MG63 (cell line): ENCODE measurements around the gene TXNRD1. TPM values are rescaled to one million over a fixed set of nuclear protein-coding genes. Genes with fewer than 3 reads are reported as not detected.
A peak's percentile ranks its signal among the peaks of the same experiment; 100 is the strongest.

Source experiments
- DNase-seq: peaks from one replicate; pipeline ENCODE4 v3.0.0-alpha.2; 2020
- H3K27me3 ChIP-seq: fragments of 250-450 bp; sonication (Bioruptor Pico); 2 replicates; pipeline ENCODE4 v1.5.1; 2020; ENCODE audit warnings: mild to moderate bottlenecking, moderate library complexity
- H3K36me3 ChIP-seq: fragments of 250-450 bp; sonication (Bioruptor Pico); 2 replicates; pipeline ENCODE4 v1.5.1; 2020; ENCODE audit warnings: mild to moderate bottlenecking, moderate library complexity
- H3K4me3 ChIP-seq: fragments of 250-450 bp; sonication (Bioruptor Pico); 2 replicates; pipeline ENCODE4 v1.5.1; 2020; ENCODE audit warnings: mild to moderate bottlenecking, moderate library complexity
- H3K9me3 ChIP-seq: fragments of 250-450 bp; sonication (Bioruptor Pico); 2 replicates; pipeline ENCODE4 v1.5.1; 2020; ENCODE audit warnings: mild to moderate bottlenecking, moderate library complexity
- total RNA-seq: library from RNA; depleted of rRNA; stranded (reverse); fragments of >200 nt; shearing (Covaris generic); gene quantifications from 2 replicates; pipeline ENCODE4 v1.2.3, GENCODE V29; 2014; ENCODE audit warnings: low replicate concordance

The TXNRD1 gene
- total RNA-seq, 1 experiment from 2014 or later: 924 TPM

GRCh38 chr12:104354868-104355570 lies 139.4 kb downstream of the TXNRD1 start:
- no peak overlapping the region for H3K4me3 ChIP-seq
- H3K9me3 ChIP-seq: no peaks in the 10 kb centered on the region; the same call in 1 of the 2 replicates
- peaks cover 53% of the 10 kb centered on the region for H3K36me3 ChIP-seq
- DNase-seq: no peak
- no peaks in the 10 kb centered on the region; the same call in 1 of the 2 replicates for H3K27me3 ChIP-seq

- no peak overlapping the region for H3K4me3 ChIP-seq
- no peaks in the 10 kb centered on the region; the same call in 1 of the 2 replicates for H3K27me3 ChIP-seq
- DNase-seq: no peak
- peaks cover 6% of the 10 kb centered on the region for H3K9me3 ChIP-seq
- peaks cover 51% of the 10 kb centered on the region for H3K36me3 ChIP-seq
Measured at GRCh38 chr12:104355630-104356029, 140.1 kb downstream of the TXNRD1 start.

DNA sequence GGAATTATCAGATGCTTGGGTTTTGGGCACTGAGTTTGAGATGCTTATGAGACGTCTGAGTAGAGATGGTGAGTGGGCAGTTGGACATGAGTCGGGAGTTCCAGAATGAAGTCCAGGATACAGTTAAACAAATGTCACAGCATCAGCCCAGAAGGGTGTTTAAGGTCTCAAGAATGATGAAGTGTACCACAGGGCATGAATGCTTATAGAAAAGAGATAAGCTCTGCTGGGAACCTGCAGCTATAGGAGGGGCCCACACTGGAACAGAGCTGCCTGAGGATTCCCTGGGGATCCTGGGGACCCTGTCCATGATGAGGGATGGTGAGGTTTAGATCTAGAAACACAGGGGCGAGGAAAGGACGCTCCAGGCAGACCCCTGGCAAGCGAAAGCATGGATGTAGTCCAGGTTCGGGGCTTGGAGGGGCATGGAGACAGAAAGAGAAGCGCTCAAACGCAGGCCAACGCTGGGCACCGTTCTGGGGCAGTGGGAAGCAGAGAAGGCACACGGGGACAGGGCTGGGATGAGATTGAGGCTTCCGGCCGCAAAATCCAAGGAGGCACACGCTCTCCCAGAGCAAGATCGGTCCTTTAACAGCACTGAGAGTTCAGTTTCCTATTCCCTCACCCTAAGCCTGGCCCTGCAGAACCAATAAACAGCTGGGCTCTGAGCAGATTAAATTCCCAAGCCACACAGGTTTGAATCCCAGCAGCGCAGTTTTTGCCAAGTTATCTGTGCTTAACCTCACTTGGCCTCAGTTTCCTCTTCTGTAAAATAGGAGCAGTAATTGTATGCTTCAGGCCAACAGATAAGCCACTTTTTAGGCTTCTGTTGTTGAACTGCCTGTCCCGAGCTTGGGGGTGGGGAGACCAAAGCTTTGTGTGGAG lies 140.9 kb downstream of the TXNRD1 start:
- no peaks in the 10 kb centered on the region; the same call in 1 of the 2 replicates for H3K27me3 ChIP-seq
- DNase-seq: no peak

DNA sequence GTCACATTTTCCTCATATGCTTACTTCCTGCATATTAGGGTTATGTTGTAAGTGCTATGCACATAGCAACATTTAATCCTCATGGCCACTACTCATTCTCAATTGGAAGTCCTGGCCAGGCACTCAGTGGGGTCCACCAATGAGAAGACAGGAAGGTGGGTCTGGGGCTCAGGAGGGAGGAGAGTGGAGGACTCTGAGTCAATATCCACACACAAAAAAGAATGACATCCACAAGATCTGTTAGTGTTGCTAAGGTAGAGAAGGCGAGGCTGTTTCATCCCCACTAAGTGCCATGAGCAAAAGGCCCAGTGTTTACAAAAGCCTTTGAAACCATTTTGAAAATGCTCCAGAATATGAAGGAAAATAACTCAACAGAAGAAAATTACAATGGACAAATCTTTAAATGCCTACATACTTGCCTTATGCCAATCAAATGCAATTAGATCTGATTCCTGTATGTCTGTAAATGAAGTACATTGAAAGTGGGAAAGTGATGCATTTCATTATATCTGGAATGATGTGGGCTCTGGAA lies 141.9 kb downstream of the TXNRD1 start:
- Histone ChIP-seq H3K4me3 (no peak overlapping the region), H3K36me3 (peaks cover 34% of the 10 kb centered on the region), H3K9me3 (peaks cover 6% of the 10 kb centered on the region), H3K27me3 (no peaks in the 10 kb centered on the region; the same call in 1 of the 2 replicates)
- peak; percentile 37 for DNase-seq

More for the DNA sequence above, 140.9 kb downstream of the TXNRD1 start:
- peaks cover 44% of the 10 kb centered on the region for H3K36me3 ChIP-seq
- no peak overlapping the region for H3K4me3 ChIP-seq
- peaks cover 6% of the 10 kb centered on the region for H3K9me3 ChIP-seq

DNA sequence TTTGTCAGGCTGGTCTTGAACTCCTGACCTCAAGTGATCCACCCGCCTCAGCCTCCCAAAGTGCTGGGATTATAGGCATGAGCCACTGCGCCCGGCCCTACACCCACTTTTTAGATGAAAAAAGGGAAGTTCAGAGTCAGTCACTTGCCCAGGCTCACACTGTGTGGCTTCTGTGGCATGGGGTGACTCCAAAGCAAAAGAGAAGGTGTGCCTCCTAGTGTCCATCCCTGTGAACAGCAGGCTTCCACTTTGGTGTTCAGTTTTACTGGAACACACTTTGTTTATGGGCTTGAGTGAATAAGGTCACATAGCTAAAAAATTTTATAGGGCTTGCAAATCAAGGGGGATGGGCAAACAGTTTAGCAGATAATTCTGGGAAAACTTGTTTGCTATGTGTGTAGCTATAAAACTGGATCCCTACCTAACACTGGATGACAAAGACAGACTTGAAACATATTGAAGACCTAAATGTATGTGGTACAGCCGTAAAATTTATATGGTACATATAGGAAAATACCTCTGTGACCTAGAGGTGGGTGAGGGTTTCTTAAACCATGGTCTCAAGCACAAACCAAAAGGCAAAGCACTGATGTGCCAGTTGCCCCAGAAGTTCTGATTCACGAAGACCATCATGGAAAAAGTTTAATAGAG lies 142.9 kb downstream of the TXNRD1 start:
- H3K9me3 ChIP-seq: peaks cover 6% of the 10 kb centered on the region
- no peak overlapping the region for H3K4me3 ChIP-seq
- DNase-seq: peak; percentile 31
- no peaks in the 10 kb centered on the region; the same call in 1 of the 2 replicates for H3K27me3 ChIP-seq
- peaks cover 24% of the 10 kb centered on the region for H3K36me3 ChIP-seq

GRCh38 chr12:104359216-104359615 lies 143.6 kb downstream of the TXNRD1 start:
- Histone ChIP-seq H3K27me3 (no peaks in the 10 kb centered on the region; the same call in 1 of the 2 replicates), H3K36me3 (peaks cover 17% of the 10 kb centered on the region), H3K9me3 (peaks cover 6% of the 10 kb centered on the region), H3K4me3 (no peak overlapping the region)
- no peak for DNase-seq

- peaks cover 6% of the 10 kb centered on the region for H3K9me3 ChIP-seq
- H3K27me3 ChIP-seq: no peaks in the 10 kb centered on the region; the same call in 1 of the 2 replicates
- peak; percentile 61 for DNase-seq
- peaks cover 9% of the 10 kb centered on the region for H3K36me3 ChIP-seq
- no peak overlapping the region for H3K4me3 ChIP-seq
Measured at GRCh38 chr12:104360157-104360556, 144.6 kb downstream of the TXNRD1 start.

DNA sequence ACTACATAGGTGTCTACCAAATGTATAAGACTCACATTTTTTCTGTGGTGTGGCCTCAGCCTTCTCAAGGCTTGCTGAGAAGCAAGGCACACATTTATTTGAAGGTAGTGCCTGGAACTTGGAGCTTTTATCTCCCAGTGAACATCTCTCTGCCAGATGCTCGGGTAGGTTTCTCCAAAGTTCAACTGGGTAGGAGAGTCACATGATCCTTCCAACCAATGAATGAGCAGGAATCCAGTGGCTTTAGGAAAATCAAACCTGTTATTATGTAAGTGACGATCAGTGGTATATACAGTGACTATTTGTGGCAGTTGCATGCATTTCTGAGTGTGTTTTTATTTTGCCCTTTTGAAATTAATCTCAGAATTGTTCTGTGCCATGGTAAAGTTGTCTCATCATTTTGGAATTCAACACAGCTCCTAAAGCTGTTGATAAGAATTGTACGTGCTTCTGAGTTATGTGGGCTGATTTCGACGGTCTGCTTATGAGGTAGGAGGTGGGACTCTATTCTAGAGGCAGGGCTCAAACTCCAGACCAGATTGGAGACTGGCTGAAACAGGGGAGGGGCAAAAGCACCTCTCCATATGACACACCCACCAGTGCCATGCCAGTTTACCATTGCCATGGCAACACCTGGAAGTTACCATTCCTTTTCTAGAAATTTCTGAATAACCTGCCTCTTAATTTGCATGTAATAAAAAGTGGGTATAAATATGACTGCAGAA lies 145.6 kb downstream of the TXNRD1 start:
- H3K9me3 ChIP-seq: peaks cover 6% of the 10 kb centered on the region
- peaks cover 6% of the 10 kb centered on the region; the same call in 1 of the 2 replicates for H3K36me3 ChIP-seq
- no peak for DNase-seq

DNA sequence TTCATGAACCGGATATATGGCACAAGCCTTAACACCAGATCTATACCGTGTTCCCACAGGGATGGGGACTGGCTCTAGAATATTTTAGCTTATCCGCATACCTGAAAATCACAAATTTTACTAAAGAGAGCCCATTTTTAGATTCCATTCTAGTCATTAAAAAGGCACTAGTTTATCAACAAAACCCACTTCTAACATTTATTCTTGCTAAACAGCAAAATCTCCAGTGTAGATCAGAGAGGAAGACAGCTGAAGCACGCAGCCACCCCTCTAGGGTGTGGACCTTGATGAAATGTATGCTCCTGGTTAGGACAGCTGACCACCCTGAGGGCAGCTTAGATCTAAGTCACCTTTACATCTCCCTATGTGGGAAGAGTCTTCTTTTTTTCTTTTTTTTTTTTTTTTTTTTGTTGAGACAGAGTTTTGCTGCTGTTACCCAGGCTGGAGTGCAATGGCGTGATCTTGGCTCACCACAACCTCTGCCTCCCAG lies 150.4 kb downstream of the TXNRD1 start:
- Histone ChIP-seq H3K4me3 (no peak overlapping the region), H3K27me3 (no peaks in the 10 kb centered on the region), H3K9me3 (no peaks in the 10 kb centered on the region), H3K36me3 (no peaks in the 10 kb centered on the region)
- DNase-seq: no peak

More for the DNA sequence above, 145.6 kb downstream of the TXNRD1 start:
- H3K4me3 ChIP-seq: no peak overlapping the region
- H3K27me3 ChIP-seq: no peaks in the 10 kb centered on the region; the same call in 1 of the 2 replicates

DNA sequence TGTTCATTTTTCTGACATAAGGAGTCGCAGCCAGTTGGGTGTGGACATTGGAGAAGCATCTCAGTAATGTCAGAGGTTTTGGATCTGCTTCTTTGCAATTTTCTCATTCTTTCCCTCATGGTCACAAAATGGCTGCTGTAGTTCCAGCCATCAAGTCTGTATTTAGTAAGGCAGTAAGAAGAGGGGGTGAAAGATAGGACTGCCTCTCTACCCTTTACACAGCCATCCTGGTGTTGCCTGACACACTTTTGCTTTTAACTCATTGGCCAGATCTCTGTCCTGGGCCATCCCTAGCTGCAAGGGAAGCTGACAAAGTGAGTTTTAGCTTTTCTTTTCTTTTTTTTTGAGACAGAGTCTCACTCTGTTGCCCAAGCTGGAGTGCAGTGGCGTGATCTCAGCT lies 154.1 kb downstream of the TXNRD1 start:
- no peaks in the 10 kb centered on the region for H3K9me3 ChIP-seq
- H3K27me3 ChIP-seq: no peaks in the 10 kb centered on the region
- H3K4me3 ChIP-seq: no peak overlapping the region
- no peak for DNase-seq
- no peaks in the 10 kb centered on the region for H3K36me3 ChIP-seq

- H3K27me3 ChIP-seq: no peaks in the 10 kb centered on the region
- no peaks in the 10 kb centered on the region for H3K9me3 ChIP-seq
- H3K36me3 ChIP-seq: no peaks in the 10 kb centered on the region
- H3K4me3 ChIP-seq: no peak overlapping the region
- DNase-seq: peak; percentile 32
Measured at GRCh38 chr12:104371043-104371870, 155.7 kb downstream of the TXNRD1 start.

DNA sequence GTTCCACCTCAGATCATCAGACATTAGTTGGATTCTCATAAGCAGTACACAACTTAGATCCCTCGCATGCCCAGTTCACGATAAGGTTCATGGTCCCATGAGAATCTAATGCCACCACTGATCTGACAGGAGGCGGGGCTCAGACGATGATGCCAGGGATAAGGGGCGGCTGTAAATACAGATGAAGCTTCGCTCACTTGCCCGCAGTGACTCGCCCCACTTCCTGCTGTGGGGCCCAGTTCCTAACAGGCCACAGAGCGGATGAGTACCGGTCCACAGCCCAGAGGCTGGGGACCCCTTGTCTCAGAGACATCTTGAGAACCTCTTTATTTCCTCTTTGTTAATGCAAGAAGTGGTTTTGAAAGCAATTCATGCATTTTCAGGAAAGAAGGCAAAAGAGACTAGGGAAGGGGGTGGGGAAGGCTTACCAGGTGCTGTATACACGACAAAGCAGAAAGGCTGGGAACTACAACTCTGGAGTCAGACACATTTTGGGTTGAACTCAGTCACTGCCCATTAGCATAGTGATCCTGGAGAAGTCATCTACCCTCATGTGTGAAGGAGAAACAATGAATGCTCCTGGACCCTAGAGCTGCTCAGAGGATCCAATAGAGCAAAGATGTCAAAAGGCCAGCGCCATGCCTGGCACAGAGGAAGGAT lies 156.6 kb downstream of the TXNRD1 start:
- H3K27me3 ChIP-seq: no peaks in the 10 kb centered on the region
- H3K4me3 ChIP-seq: no peak overlapping the region
- DNase-seq: no peak
- H3K9me3 ChIP-seq: no peaks in the 10 kb centered on the region
- no peaks in the 10 kb centered on the region for H3K36me3 ChIP-seq

- Histone ChIP-seq H3K4me3 (no peak overlapping the region), H3K27me3 (no peaks in the 10 kb centered on the region), H3K36me3 (no peaks in the 10 kb centered on the region), H3K9me3 (no peaks in the 10 kb centered on the region)
- no peak for DNase-seq
Measured at GRCh38 chr12:104372721-104373335, 157.2 kb downstream of the TXNRD1 start.

DNA sequence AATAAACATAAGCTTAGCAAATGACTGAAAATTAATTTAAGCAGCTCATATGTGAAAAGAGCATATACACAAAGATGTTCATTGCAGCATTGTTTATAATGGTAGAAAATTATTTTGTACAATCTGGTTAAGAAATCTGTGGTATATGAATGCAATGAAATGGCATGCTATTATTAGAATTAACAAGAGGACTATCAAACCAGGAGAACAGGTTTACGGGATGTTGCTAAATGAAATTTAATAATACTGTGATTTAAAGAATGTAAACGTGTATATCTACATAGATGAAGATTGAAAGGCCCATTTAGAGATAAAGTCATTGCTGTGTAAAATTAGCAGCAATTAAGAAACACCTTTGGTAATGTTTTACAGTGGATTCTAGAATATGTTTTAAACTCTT lies 158.5 kb downstream of the TXNRD1 start:
- Histone ChIP-seq H3K4me3 (no peak overlapping the region), H3K9me3 (no peaks in the 10 kb centered on the region), H3K27me3 (no peaks in the 10 kb centered on the region), H3K36me3 (no peaks in the 10 kb centered on the region)
- DNase-seq: no peak
